ENCODE data around the gene KCNG3. TPM values are rescaled to one million over a fixed set of nuclear protein-coding genes. Genes with fewer than 3 reads are reported as not detected.
A peak's percentile ranks its signal among the peaks of the same experiment; 100 is the strongest.

The KCNG3 gene
- total and polyA plus RNA-seq, 2 of the 13 experiments (the other 11 are each of a cell fraction or from before 2014, with no cell fraction given): 2.8 to 4.8 TPM

- no peak; the same call in 1 of the 2 replicates for TF ChIP-seq ZNF609 (CRISPR knock-in tag; IDR thresholded peaks at IDR 0.05; ENCODE audit: borderline replicate concordance)
- TF ChIP-seq ZNF441 (CRISPR knock-in tag; IDR thresholded peaks at IDR 0.05; ENCODE audit: borderline replicate concordance): no peak; the same call in 1 of the 2 replicates
- TF ChIP-seq ZNF777 (CRISPR knock-in tag; IDR thresholded peaks at IDR 0.05): peak; percentile 34; the same call in 1 of the 2 replicates
- peak; percentile 9; the same call in 1 of the 2 replicates for TF ChIP-seq FOXA3 (CRISPR knock-in tag; IDR thresholded peaks at IDR 0.05)
- TF ChIP-seq PTBP1 (IDR thresholded peaks at IDR 0.05; ENCODE audit: low read depth, low read length, poor library complexity, severe bottlenecking): peak; percentile 36
- TF ChIP-seq DBP (CRISPR knock-in tag; IDR thresholded peaks at IDR 0.05; ENCODE audit: not compliant biosample characterization): no peak
- TF ChIP-seq TIGD3 (CRISPR knock-in tag; IDR thresholded peaks at IDR 0.05; ENCODE audit: borderline replicate concordance): no peak
- no peak for TF ChIP-seq KDM1A (CRISPR knock-in tag; IDR thresholded peaks at IDR 0.05)
- no peak for TF ChIP-seq E2F1 (CRISPR knock-in tag; IDR thresholded peaks at IDR 0.05)
- TF ChIP-seq ZNF143 (CRISPR knock-in tag; IDR thresholded peaks at IDR 0.05): no peak
- TF ChIP-seq ZUFSP (CRISPR knock-in tag; IDR thresholded peaks at IDR 0.05; ENCODE audit: borderline replicate concordance): no peak
- TF ChIP-seq STAG1 (CRISPR knock-in tag; IDR thresholded peaks at IDR 0.05): peak; percentile 88
- no peak for TF ChIP-seq ZNF569 (CRISPR knock-in tag; IDR thresholded peaks at IDR 0.05; ENCODE audit: borderline replicate concordance)
- peak; percentile 53; the same call in 1 of the 2 replicates for TF ChIP-seq ZNF878 (CRISPR knock-in tag; IDR thresholded peaks at IDR 0.05)
- no peak for TF ChIP-seq SNRNP70 (IDR thresholded peaks at IDR 0.05; ENCODE audit: low read depth, low read length)
- peak; percentile 71 for TF ChIP-seq ZBTB7B (CRISPR knock-in tag; IDR thresholded peaks at IDR 0.05)
Measured at GRCh38 chr2:42494355-42495233, 812 bp upstream of the KCNG3 start (continued).
